Muscle layer of duodenum (tissue), 2 donors: Measurements from ENCODE around the gene SLC35G3.
"Not testable (repeated sequence)": the region's sequence is repeated elsewhere in the genome, so short reads cannot be mapped to it uniquely, and the experiment has no call there.

Experiments used
- H3K27ac ChIP-seq: one replicate; pipeline ENCODE4 v1.7.0; 2013; ENCODE audit warnings: mild to moderate bottlenecking, low read length
- H3K27me3 ChIP-seq: one replicate; pipeline ENCODE4 v1.7.0; 2013; ENCODE audit warnings: low read depth, mild to moderate bottlenecking, control low read depth, low read length
- H3K36me3 ChIP-seq, 2 donors: one replicate each; pipeline ENCODE4 v1.7.0; 2013; ENCODE audit warnings: low read length in 2 of 2, control low read depth in 1 of 2, mild to moderate bottlenecking in 1 of 2; ENCODE audit not compliant: insufficient read depth in 2 of 2, control insufficient read depth in 1 of 2
- H3K4me1 ChIP-seq, 2 donors: one replicate each; pipeline ENCODE4 v1.7.0; 2013; ENCODE audit warnings: low read length in 2 of 2, mild to moderate bottlenecking in 2 of 2, control low read depth in 1 of 2, moderate library complexity in 1 of 2; ENCODE audit not compliant: insufficient read depth in 2 of 2, control insufficient read depth in 1 of 2
- H3K4me3 ChIP-seq, 2 donors: one replicate each; pipeline ENCODE4 v1.7.0; 2013; ENCODE audit warnings: low read length in 2 of 2, low read depth in 1 of 2, mild to moderate bottlenecking in 1 of 2
- H3K9me3 ChIP-seq, 2 donors: one replicate each; pipeline ENCODE4 v1.7.0; 2013; ENCODE audit warnings: low read length in 2 of 2, control low read depth in 1 of 2, mild to moderate bottlenecking in 1 of 2; ENCODE audit not compliant: control insufficient read depth in 1 of 2
- donor health status: healthy.

SLC35G3 gene

GRCh38 chr17:35194001-35194400 lies at the start of gene SLC35G3:
Gene SLC35G3 (minus strand): TSS chr17:35194393. CDS start chr17:35194307, 86 bp downstream.
- not testable (repeated sequence) for H3K27ac ChIP-seq, H3K36me3 ChIP-seq, H3K9me3 ChIP-seq, H3K27me3 ChIP-seq, H3K4me3 ChIP-seq, H3K4me1 ChIP-seq

- Histone ChIP-seq H3K4me3 (peak overlapping the region; percentile 92 to 95), H3K27ac (peak overlapping the region; percentile 89), H3K36me3 (peaks cover 0 to 14% of the 10 kb centered on the region in 2 donors), H3K4me1 (peaks cover 13 to 15% of the 10 kb centered on the region in 2 donors), H3K9me3 (no peaks in the 10 kb centered on the region), H3K27me3 (no peaks in the 10 kb centered on the region)
Measured at GRCh38 chr17:35243561-35244340, 49.6 kb upstream of the SLC35G3 start.

DNA sequence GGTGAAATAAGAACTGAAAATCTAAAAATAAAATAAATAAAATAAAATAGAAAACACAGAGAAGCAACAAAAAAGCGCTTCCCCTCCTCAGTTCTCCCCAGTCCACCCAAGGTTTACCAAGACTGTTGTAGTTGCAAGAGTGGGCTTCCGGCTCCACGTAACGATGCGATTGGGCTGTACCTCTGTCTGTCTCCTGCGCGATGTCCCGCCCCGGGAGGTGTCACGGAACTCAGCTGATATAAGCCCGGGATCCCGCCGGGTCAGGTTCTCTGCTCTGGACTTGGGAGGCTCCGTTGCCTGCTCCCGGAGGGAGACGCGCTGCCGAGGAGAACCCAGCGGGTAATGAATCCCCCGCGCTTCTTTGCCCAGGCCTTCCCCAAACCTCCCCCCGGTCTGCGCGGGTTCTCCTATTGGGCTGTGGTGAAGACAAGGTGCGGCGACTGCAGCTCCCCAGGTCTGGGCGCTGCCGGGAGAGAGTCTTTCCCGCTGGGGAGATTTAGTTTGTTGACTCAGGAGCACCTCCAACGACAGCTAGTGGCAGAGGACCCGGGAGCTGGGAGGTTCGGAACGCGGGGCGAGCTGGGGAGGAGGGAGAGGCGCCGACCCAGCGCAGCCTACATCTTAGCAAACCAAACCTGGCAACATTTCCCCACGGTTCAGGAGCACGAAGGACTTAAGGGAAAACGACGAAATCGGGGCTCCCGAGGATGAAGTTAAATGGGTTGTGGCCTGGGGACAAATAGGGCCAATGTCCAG lies 48.8 kb upstream of the SLC35G3 start, which contains the start of gene SLFN5:
SLFN5 (plus strand) TSS at position 268 of the 756 bp plus-strand sequence. CDS start 15,619 bp downstream, outside the sequence.
- Histone ChIP-seq H3K4me3 (peak within 1 kb of the TSS; percentile 92 to 95), H3K9me3 (no peaks in the 10 kb centered on the region), H3K27me3 (no peaks in the 10 kb centered on the region), H3K27ac (peak within 1 kb of the TSS; percentile 95), H3K4me1 (peaks cover 13 to 15% of the 10 kb centered on the region in 2 donors), H3K36me3 (peaks cover 0 to 14% of the 10 kb centered on the region in 2 donors)

- Histone ChIP-seq H3K27ac (peak overlapping the region; percentile 95), H3K27me3 (no peaks in the 10 kb centered on the region), H3K36me3 (peaks cover 0 to 14% of the 10 kb centered on the region in 2 donors), H3K4me3 (peak overlapping the region; percentile 92 to 95), H3K9me3 (no peaks in the 10 kb centered on the region), H3K4me1 (peaks cover 13 to 15% of the 10 kb centered on the region in 2 donors)
Measured at GRCh38 chr17:35242158-35242804, 48.1 kb upstream of the SLC35G3 start.

- Histone ChIP-seq H3K36me3 (peaks cover 0 to 14% of the 10 kb centered on the region in 2 donors), H3K27me3 (no peaks in the 10 kb centered on the region), H3K4me3 (peak overlapping the region; percentile 92 to 95), H3K9me3 (no peaks in the 10 kb centered on the region), H3K27ac (peak overlapping the region; percentile 95), H3K4me1 (peaks cover 13 to 15% of the 10 kb centered on the region in 2 donors)
Measured at GRCh38 chr17:35241520-35241919, 47.3 kb upstream of the SLC35G3 start.

DNA sequence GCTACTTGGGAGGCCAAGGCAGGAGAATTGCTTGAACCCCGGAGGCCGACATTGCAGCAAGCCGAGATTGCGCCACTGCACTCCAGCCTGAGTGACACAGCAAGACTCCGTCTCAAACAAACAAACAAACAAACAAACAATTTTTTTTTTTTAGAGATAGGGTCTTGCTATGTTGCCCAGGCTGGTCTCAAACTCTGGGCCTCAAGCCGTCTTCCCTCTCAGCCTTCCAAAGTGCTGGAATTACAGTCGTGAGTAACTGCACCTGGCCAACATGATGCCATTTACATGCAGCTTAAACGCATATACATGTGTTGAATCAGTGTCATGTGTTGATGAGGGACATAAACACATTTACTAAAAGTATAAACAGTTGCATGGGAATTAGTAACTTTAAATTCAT lies 46.7 kb upstream of the SLC35G3 start:
- peaks cover 13 to 15% of the 10 kb centered on the region in 2 donors for H3K4me1 ChIP-seq
- H3K9me3 ChIP-seq = no peaks in the 10 kb centered on the region
- no peak overlapping the region for H3K4me3 ChIP-seq
- no peak overlapping the region for H3K27ac ChIP-seq
- no peaks in the 10 kb centered on the region for H3K27me3 ChIP-seq
- peaks cover 0 to 14% of the 10 kb centered on the region in 2 donors for H3K36me3 ChIP-seq

- Histone ChIP-seq H3K27me3 (no peaks in the 10 kb centered on the region), H3K4me1 (peaks cover 10 to 12% of the 10 kb centered on the region in 2 donors), H3K4me3 (no peak overlapping the region), H3K27ac (no peak overlapping the region), H3K36me3 (peaks cover 0 to 12% of the 10 kb centered on the region in 2 donors), H3K9me3 (no peaks in the 10 kb centered on the region)
Measured at GRCh38 chr17:35239823-35240222, 45.6 kb upstream of the SLC35G3 start.

GRCh38 chr17:35238821-35239220 lies 44.6 kb upstream of the SLC35G3 start:
- no peaks in the 10 kb centered on the region for H3K9me3 ChIP-seq
- H3K36me3 ChIP-seq = peaks cover 0 to 8% of the 10 kb centered on the region in 2 donors
- peaks cover 3% of the 10 kb centered on the region in 2 donors for H3K4me1 ChIP-seq
- no peaks in the 10 kb centered on the region for H3K27me3 ChIP-seq
- no peak overlapping the region for H3K4me3 ChIP-seq
- H3K27ac ChIP-seq = no peak overlapping the region

GRCh38 chr17:35236821-35237220 lies 42.6 kb upstream of the SLC35G3 start:
- no peaks in the 10 kb centered on the region for H3K27me3 ChIP-seq
- no peaks in the 10 kb centered on the region for H3K36me3 ChIP-seq
- no peak overlapping the region for H3K27ac ChIP-seq
- H3K4me3 ChIP-seq = no peak overlapping the region
- H3K4me1 ChIP-seq = no peaks in the 10 kb centered on the region
- H3K9me3 ChIP-seq = no peaks in the 10 kb centered on the region

- Histone ChIP-seq H3K4me1 (no peaks in the 10 kb centered on the region), H3K27me3 (no peaks in the 10 kb centered on the region), H3K27ac (no peak overlapping the region), H3K4me3 (no peak overlapping the region), H3K9me3 (no peaks in the 10 kb centered on the region), H3K36me3 (no peaks in the 10 kb centered on the region)
Measured at GRCh38 chr17:35235917-35236316, 41.7 kb upstream of the SLC35G3 start.

GRCh38 chr17:35235289-35235688 lies 41.1 kb upstream of the SLC35G3 start:
- Histone ChIP-seq H3K4me1 (no peaks in the 10 kb centered on the region), H3K27ac (no peak overlapping the region), H3K9me3 (no peaks in the 10 kb centered on the region), H3K36me3 (no peaks in the 10 kb centered on the region), H3K4me3 (no peak overlapping the region), H3K27me3 (no peaks in the 10 kb centered on the region)
